ENCODE results near the gene HOXA3.

HOXA3 gene

DNA sequence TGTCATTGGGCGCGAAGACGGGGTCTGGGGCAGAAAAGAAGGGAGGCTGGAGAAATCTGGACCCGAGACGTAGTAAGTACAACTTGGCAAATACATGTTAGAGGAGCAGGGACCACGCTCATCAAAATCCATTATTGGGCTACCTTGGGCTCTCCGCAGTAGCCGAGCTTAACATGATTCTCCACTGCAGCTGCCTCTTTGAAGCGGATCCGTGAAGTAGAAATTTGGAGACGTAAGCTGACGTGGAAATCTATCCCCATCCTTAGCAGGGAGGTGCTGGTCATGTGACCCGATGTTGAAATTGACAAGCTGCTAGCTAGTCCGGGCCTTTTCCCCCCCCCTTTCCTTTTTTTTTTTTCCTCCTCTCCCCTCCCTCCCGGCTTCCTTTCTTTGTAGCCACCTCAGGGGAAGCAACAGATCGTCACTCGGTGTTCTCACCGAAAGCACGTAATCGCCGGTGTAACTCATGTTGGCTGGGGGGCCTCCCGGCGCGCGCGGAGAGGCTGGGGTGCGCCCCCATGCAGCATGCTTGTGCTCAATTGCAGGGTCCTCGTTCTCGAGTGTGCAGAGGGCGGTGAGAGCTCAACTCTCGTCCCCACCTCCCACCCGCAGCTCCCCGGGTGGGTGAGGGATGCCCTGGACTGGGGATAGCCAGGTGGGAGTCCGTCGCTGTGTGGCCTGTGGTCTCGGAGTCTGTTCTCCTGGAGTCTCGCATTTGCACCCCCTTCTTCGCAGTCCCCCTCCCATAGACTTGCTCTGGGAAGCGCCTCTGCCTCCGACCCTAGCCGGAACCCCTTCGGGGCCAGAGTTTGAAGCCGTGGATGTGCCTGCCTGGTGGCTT is 32.9 kb upstream of the HOXA3 start, which contains the start of gene HOXA11:
Gene HOXA11, minus strand, starts transcription at position 220 of the 841 bp plus-strand sequence. Its CDS starts 88 bp downstream, at position 132.
- Histone ChIP-seq H3K27me3 (ENCODE audit: insufficient read depth, poor library complexity, severe bottlenecking) (no peaks in the 10 kb centered on the region), H3K9me3 (ENCODE audit: severe bottlenecking) (no peaks in the 10 kb centered on the region), H3K36me3 (ENCODE audit: low read depth) (no peaks in the 10 kb centered on the region), H3K27ac (ENCODE audit: poor library complexity, severe bottlenecking) (peak within 1 kb of the TSS; percentile 92), H3K4me3 (ENCODE audit: severe bottlenecking) (peak within 1 kb of the TSS; percentile 49), H3K4me1 (ENCODE audit: insufficient read depth, poor library complexity, severe bottlenecking) (peaks cover 26% of the 10 kb centered on the region)
- DNase-seq (ENCODE audit: low spot score) (peak; percentile 94), ATAC-seq (ENCODE audit: low read depth) (peak; percentile 13)
- no peak for TF ChIP-seq CTCF (IDR thresholded peaks at IDR 0.05; ENCODE audit: poor library complexity, severe bottlenecking)

DNA sequence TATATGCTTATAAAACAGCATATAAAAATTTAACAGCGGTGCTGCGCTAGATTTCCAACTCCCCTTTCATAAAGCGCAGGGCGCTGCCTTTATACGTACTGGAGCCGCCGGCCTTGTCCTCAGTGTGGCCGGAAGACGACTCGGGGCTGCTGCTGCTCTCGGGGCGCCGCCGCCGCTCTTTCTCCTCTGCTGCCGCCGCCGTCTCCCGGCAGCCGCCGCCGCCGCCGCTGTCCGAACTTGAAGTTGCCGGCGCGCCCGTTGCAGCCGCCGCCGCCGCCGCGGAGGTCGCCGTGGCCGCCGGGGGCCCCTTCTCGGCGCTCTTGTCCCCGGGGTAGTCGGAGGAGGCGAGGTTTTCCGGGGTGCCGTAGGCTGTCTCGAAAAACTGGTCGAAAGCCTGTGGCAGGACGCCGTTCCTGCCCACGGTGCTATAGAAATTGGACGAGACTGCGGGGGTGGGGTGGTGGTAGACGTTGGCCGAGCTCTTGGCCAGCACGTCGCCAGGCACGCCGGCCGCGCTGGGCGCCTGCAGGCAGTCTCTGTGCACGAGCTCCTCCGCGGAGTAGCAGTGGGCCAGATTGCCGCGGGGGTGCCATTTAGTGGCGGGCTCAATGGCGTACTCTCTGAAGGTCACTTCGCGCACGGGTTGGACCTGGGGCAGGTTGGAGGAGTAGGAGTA is 32.1 kb upstream of the HOXA3 start:
- DNase-seq (ENCODE audit: low spot score), result peak; percentile 66

GRCh38 chr7:27183682-27184336 is 31.4 kb upstream of the HOXA3 start:
- Histone ChIP-seq H3K4me1 (ENCODE audit: insufficient read depth, poor library complexity, severe bottlenecking) (peaks cover 20% of the 10 kb centered on the region), H3K9me3 (ENCODE audit: severe bottlenecking) (no peaks in the 10 kb centered on the region), H3K36me3 (ENCODE audit: low read depth) (no peaks in the 10 kb centered on the region), H3K27ac (ENCODE audit: poor library complexity, severe bottlenecking) (peak overlapping the region; percentile 92), H3K4me3 (ENCODE audit: severe bottlenecking) (peak overlapping the region; percentile 49), H3K27me3 (ENCODE audit: insufficient read depth, poor library complexity, severe bottlenecking) (no peaks in the 10 kb centered on the region)
- TF ChIP-seq CTCF (IDR thresholded peaks at IDR 0.05; ENCODE audit: poor library complexity, severe bottlenecking), result no peak
- DNase-seq (ENCODE audit: low spot score) (no peak), ATAC-seq (ENCODE audit: low read depth) (no peak)

More for the DNA sequence above, 32.1 kb upstream of the HOXA3 start:
- no peaks in the 10 kb centered on the region for H3K9me3 ChIP-seq (ENCODE audit: severe bottlenecking)
- H3K27ac ChIP-seq (ENCODE audit: poor library complexity, severe bottlenecking), result peak overlapping the region; percentile 92
- peak overlapping the region; percentile 49 for H3K4me3 ChIP-seq (ENCODE audit: severe bottlenecking)
- no peak for TF ChIP-seq CTCF (IDR thresholded peaks at IDR 0.05; ENCODE audit: poor library complexity, severe bottlenecking)
- no peaks in the 10 kb centered on the region for H3K27me3 ChIP-seq (ENCODE audit: insufficient read depth, poor library complexity, severe bottlenecking)
- H3K36me3 ChIP-seq (ENCODE audit: low read depth), result no peaks in the 10 kb centered on the region
- peak; percentile 2 for ATAC-seq (ENCODE audit: low read depth)
- peaks cover 25% of the 10 kb centered on the region for H3K4me1 ChIP-seq (ENCODE audit: insufficient read depth, poor library complexity, severe bottlenecking)

GRCh38 chr7:27182861-27183681 is 30.7 kb upstream of the HOXA3 start:
- H3K27ac ChIP-seq (ENCODE audit: poor library complexity, severe bottlenecking), result peak overlapping the region; percentile 92
- no peaks in the 10 kb centered on the region for H3K36me3 ChIP-seq (ENCODE audit: low read depth)
- DNase-seq (ENCODE audit: low spot score) (peak; percentile 62), ATAC-seq (ENCODE audit: low read depth) (no peak)
- peak overlapping the region; percentile 49 for H3K4me3 ChIP-seq (ENCODE audit: severe bottlenecking)
- no peak for TF ChIP-seq CTCF (IDR thresholded peaks at IDR 0.05; ENCODE audit: poor library complexity, severe bottlenecking)
- no peaks in the 10 kb centered on the region for H3K27me3 ChIP-seq (ENCODE audit: insufficient read depth, poor library complexity, severe bottlenecking)
- H3K4me1 ChIP-seq (ENCODE audit: insufficient read depth, poor library complexity, severe bottlenecking), result peaks cover 13% of the 10 kb centered on the region
- H3K9me3 ChIP-seq (ENCODE audit: severe bottlenecking), result no peaks in the 10 kb centered on the region

Measured in RWPE2 (cell line).